GM19023 (cell line): Measurements from ENCODE around the gene LCN15.
"Not testable (repeated sequence)": the region's sequence is repeated elsewhere in the genome, so short reads cannot be mapped to it uniquely, and the experiment has no call there.

Source experiments
- ATAC-seq: cut with Tn5 transposase; IDR thresholded peaks from one replicate; pipeline ENCODE4 v1.9.1; 2021; ENCODE audit warnings: mild to moderate bottlenecking, moderate library complexity; ENCODE audit not compliant: unreplicated experiment

Gene LCN15

DNA sequence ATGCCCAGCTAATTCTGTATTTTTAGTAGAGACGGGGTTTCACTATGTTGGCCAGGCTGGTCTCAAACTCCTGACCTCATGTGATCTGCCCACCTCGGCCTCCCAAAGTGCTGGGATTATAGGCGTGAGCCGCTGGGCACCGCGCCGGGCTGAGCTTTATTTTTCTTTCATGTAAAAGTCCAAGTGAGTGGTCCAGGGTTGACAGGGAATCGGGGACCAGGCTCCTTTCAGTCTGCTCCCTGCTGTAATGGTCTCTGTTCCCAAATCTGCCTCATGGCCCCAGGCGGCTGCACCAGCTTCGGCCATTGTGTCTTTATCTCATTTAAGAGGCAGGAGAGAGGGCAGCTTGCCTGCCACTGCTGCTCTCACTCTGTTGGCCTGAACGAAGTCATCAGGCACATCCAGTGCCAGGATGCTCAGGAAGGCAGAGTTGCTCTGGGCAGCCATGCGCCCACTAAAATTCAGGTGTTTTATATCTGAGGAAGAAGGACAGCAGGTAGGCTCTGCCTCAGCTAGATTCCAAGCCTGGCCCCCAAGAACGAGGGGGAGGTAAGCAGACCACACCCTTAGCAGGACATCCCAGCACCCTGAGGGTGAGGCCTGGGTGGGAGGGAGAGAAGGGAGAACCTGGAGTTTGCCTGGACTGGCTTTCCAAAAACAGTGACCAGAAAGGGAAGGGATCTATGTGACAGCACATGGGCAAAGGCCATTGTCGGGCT, 30.1 kb upstream of the LCN15 start:
- no peak for ATAC-seq

- no peak for ATAC-seq
These were observed 29.0 kb upstream of the LCN15 start for GRCh38 chr9:136793086-136793946.

DNA sequence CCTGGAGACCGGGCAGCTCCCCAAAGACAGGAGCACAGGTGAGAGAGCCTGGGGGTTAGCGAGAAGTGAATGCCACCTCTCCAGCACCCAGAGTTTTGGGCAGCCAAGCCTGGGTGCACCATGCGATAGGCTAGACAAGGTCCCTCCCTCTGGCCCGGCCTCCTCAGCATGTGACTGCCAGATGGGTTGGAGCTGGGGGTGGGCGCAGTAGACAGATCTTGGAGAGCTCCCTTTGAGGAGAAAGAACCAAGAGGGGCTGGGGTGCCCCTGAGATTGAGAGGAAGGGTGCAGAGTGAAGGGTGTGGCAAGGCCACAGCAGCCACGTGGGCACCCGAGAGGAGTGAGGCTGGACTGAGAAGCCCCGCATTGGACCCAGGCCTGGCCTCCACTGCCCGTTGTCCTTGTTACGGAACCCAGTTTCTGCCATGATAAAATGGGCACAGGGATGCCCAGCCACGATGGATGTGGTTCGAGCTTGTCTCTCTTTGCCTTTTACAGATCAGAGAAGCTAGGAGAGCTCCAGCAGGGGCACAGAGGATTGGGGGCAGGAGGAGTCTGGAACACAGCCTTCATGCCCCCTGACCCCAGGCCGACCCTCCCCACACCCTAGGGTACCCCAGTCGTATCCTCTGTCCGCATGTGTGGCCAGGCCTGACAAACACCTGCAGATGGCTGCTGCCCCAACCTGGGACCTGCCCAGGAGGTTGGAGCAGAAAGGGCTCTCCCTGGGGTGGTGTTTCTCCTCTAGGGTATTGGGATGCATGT, 28.2 kb upstream of the LCN15 start:
- ATAC-seq, result no peak

GRCh38 chr9:136791516-136792276, 27.4 kb upstream of the LCN15 start:
- peak; percentile 13 for ATAC-seq

DNA sequence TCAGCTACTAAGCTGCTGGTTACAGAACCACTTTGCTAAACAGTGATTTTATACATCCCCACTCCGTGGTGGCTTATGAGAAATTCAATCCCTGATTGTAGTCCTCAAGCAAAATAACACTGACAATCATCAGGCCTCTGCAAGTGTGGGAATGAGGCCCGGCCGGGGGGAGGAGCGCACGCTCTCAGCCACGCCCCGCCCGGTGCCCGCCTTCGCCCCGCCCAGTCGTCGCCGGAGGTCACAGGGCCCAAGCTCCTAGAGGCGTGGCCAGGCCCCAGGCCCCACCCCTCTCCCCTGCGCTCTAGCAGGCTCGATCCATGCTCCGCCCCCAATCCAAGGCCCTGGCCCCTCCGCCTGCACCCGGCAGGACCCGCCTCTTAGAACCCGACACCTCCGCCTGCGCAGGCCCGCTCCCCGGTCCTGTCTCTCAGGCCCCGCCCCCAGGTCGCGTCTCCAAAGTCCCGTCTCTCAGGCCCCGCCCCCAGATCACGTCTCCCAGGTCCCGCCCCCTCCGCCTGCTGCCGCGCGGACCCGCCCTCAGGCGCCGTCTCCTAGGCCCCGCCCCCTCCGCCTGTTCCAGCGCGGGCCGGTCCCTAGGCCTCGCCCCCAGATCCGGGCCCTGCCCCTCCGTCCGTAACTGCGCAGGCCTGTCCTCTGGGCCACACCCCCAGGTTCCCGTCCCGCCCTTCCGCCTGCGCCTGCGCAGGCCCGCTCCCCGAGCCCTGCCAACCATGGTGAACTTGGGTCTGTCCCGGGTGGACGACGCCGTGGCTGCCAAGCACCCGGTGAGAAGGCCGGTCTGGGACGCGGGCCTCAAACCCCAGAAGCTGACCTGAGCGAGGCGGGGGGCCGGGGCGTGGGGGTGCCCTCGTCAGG, 26.6 kb upstream of the LCN15 start, which contains the start of gene TMEM141:
Gene TMEM141 (plus strand): TSS at position 705 of the 876 bp plus-strand sequence. CDS start 27 bp downstream, at position 732.
- ATAC-seq, result peak; percentile 85

DNA sequence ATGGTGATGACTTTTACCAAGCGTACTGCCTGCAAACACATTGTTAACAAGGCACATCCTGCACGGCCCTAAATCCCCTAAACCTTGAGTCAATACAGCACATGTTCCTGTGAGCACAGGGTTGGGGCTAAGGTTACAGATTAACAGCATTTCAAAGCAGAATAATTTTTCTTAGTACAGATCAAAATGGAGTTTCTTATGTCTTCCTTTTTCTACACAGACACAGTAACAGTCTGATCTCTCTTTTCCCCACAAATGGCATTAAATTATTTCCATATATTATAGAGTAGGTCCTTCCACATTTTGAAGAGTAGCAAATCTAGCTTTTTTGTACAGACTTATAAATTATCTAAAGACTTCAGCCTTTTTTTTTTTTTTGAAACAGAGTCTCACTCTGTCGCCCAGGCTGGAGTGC, 25.2 kb upstream of the LCN15 start:
- ATAC-seq, result no peak

- not testable (repeated sequence) for ATAC-seq
These were observed 24.6 kb upstream of the LCN15 start for GRCh38 chr9:136788644-136789522.

- no peak for ATAC-seq
These were observed 23.5 kb upstream of the LCN15 start for GRCh38 chr9:136787690-136788400.

DNA sequence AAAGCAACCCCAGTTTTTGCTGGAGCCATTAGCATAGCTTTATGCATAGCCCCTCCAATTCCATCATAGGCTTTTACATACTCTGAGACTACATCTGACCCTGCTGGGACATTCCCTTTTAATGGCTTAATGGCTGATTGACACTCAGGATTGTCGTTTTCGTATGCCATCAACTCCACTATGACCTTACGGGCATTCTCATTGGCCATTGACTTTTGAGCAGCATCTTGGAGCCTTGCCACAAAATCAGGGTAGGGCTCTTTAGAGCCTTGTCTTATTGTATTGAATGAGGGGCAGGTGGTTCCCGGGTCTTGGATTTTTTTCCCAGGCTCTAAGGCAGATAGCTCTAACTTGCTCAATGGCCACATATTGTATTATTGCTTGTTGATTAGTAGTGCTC, 22.7 kb upstream of the LCN15 start:
- not testable (repeated sequence) for ATAC-seq

- no peak for ATAC-seq
These were observed 22.1 kb upstream of the LCN15 start for GRCh38 chr9:136786451-136786850.

- not testable (repeated sequence) for ATAC-seq
These were observed 21.4 kb upstream of the LCN15 start for GRCh38 chr9:136785565-136786355.

DNA sequence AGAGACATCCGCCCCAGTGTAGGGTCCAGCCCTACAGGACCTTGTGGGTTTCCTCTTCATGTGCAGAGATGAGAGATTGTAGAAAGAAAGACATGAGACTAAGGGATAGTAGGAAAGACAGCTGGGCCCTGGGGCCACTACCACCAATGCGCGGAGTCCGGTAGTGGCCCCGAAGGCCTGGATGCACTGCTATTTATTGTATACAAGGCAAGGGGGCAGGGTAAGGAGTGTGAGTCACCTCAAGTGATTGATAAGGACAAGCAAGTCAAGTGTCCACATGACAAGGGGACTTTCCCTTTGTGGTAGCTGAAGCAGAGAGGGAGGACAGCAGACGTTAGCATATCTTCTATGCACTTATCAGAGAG, 20.7 kb upstream of the LCN15 start:
- ATAC-seq, result no peak

DNA sequence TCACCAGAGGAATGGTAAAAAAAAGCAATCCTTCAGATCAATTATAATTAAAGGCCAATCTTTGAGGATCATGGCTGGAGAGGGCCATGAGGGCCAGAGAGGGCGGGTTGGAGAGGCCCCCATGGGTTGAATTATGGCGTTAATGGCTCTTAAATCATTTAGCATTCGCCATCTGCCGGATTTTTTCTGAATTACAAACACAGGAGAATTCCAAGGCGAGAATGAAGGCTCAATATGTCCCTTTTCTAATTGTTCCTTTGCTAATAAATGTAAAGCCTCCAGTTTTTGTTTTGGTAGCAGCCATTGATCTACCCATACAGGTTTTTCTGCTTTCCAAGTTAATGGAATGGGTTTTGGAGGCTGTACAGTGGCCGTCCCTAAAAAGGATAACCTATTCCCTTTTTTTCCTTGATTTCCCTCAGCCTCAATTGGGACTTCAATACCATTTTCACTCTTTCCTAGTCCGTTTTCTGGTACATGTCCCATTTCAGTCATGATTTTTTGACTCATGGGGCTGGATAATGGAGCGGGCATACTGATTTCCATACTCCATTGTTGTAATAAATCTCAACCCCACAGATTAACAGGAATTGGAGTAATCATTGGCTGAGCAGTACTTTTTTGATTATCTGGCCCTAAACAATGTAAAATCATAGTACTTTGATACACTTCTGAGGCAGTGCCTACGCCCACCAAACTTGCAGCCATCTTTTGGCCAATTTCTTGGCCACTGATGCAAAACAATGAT, 20.1 kb upstream of the LCN15 start:
- ATAC-seq, result no peak

- no peak for ATAC-seq
These were observed 18.1 kb upstream of the LCN15 start for GRCh38 chr9:136782452-136782851.

GRCh38 chr9:136779808-136780207, 15.5 kb upstream of the LCN15 start:
- ATAC-seq, result no peak

- ATAC-seq, result no peak
These were observed 13.0 kb upstream of the LCN15 start for GRCh38 chr9:136777359-136777758.

DNA sequence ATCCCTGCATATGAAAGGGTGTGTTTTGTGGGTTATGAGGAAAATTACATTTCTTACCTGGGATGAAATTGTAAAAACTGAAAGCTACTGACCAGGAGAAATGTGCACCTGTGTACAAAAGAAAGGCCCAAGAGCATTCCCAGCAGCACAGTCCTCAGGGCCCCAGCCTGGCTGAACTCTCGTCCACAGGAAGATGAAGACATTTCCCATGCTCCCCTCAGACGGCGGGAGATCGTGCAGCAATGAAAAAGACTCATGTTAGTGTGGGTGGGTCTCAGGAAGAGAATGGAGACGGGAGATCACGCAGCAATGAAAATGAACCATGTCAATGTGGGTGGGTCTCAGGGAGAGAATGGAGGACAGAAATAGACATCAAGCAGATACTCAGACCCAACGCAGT, 12.6 kb upstream of the LCN15 start:
- ATAC-seq, result no peak
